NCI-H460 (cell line): ENCODE data around the gene PALD1. TPM values are rescaled to one million over a fixed set of nuclear protein-coding genes. Genes with fewer than 3 reads are reported as not detected.

Experiments used
- DNase-seq: peaks from one replicate; pipeline ENCODE4 v3.0.0-alpha.2; 2016; ENCODE audit warnings: low read depth; ENCODE audit errors: extremely low read depth
- total RNA-seq: library from RNA; depleted of rRNA; stranded (reverse); fragments of >200 nt; shearing (Covaris generic); gene quantifications from 2 replicates; pipeline ENCODE4 v1.2.3, GENCODE V29; 2014

Gene PALD1
- total RNA-seq, 1 experiment from 2014 or later, result 6.6 TPM

DNA sequence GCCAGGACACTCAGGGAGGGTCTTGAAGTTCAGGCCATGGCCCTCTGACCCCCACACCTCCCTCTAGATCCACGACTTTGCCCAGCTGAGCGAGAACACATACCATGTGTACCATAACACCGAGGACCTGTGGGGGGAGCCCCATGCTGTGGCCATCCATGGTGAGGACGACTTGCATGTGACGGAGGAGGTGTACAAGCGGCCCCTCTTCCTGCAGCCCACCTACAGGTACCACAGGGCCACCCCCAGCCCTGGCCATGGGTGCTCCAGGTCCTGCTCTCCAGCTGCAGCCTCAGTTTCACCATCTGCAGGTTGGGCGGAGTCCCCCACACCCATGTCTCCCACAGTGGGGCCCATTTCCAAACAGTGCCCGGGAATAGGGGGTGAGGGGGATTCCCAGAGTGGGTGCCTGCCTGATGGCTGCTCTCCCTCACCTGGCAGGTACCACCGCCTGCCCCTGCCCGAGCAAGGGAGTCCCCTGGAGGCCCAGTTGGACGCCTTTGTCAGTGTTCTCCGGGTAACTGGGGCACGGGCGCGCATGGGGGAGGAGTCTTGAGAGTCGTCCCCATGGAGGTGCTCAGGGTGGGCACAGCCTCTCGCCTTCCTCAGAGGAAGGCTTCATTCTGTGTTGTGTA is 54.1 kb downstream of the PALD1 start:
- no peak for DNase-seq

DNA sequence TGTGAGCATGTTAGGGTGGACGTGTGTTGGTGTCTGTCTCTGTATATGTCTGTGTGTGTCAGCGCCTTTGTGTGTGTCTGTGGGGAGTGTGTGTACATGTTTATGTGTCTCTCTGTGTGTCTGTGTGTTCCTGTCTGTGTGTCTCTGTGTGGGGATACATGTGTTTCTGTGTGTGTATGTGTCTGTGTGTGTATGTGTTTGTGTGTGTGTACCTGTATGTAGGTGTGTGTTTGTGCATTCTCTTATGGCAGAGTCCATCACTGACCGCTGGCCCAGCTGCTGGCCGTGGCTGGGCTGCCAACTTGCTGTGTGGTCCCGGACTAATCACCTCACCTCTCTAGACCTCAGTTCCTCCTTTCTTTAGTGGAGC is 54.6 kb downstream of the PALD1 start:
- DNase-seq, result no peak

DNA sequence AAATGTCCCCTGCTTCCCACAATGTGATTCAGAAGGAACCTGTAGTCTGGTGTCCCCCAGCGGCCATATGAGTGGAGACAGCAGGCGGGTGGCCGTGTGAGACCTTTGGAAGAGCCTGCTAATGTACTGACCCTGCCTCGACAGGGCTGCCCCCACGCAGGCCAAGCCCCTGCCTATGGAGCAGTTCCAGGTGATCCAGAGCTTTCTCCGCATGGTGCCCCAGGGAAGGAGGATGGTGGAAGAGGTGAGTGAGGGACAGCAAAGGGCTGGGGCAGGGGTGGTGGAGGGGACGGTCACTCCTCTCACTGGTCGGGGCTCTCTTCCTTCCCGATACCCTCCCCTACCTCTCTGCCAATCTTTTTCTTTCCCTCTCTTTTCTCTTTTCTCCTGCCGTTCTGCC is 55.7 kb downstream of the PALD1 start:
- DNase-seq, result no peak

DNA sequence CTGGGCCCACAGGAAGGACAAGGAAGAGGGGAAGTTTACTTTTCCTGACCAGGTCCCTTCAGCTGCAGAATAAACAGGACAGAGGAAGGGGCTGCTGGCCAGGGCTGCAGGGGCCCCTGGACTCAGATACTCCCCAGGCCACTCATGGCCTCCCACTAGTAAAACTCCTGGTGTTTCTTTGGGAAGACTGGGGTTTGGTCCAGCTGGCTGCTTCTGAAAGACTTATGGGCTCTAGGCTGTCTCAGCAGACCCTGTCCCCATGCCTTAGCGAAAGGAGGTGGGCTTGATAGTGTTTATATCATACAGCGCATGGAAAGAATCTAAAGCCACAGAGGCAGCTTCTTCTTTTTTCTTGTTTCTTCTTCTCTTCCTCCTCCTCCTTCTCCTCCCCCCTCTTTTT is 56.4 kb downstream of the PALD1 start:
- DNase-seq, result no peak

DNA sequence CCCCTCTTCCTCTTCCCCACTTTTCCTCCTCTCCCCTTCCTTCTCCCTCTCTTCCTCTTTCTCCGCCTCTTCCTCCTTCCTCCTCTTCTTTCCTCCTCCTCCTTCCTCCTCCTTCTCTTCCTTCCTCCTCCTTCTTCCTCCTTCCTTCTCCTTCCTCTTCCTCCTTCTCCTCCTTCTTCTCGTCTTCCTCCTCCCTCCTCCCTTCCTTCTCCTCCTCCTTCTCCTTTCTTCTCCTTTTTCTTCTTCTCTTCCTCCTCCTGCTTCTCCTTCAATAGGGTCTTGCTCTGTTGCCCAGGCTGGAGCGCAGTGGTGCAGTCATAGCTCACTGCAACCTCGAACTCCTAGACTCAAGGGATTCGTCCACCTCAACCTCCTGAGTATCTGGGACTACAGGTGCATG is 56.9 kb downstream of the PALD1 start:
- no peak for DNase-seq

DNA sequence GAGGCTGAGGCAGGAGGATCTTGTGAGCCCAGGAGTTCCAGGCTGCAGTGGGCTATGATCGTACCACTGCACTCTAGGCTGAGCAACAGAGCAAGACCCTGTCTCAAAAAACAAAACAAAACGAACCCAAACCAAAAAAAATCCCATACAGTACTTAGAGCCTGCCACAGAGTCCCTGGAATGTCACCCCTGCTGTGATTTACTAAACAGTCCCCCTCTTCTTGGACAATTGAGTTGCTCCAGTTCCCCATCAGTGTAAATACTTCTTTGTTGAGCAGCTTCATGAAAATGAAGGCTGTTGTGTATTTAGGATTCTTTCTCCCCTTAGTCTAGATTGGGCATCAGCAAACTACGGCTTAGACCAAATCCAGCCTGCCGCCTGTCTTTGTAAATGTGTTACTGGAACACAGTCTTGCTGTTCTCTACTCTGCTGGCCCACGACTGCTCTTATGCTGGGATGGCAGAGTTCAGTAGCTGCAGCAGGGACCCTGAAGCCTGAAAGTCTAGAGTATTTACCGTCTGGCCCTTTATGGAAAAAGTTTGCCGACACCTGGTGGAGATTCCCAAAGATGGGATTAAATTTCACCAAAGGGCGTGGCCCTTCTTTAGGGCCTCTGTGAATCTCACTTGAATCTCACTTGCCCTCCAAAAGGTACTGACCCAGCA is 57.8 kb downstream of the PALD1 start:
- DNase-seq, result no peak

DNA sequence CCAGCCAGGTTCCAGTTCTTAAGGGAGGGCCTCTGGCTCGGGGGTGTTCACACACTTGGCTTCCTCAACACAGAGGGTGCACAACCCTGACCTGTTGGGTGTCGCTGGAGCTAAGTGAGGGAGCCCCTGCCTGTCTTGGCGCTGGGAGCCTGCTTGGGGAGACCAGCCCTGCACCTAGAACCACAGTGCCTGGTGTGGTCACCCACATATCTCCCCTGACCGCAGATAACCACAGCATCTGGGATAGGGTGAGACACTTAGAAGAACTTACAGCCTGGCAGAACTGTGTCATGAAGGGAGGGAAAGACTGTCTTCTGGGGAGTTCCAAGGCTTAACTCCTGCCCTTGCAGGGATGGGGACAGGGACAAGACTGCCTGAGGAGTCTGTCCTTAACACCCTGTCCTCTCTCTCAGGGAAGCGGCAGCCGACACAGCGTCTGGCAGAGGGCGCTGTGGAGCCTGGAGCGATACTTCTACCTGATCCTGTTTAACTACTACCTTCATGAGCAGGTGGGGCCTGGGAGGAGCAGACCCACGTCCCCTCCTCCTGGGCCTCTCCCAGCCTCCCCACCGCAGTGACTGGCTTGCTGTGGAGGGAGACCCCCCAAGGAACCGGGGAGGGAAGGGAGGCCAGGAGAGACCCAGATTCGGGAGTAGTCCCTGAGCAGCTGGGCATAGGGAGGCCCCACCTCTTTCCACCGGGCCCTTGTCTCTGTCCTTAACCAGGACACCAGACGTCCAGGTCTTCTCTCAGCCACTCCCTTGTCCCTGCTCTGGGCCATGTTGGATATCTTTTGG is 59.0 kb downstream of the PALD1 start:
- no peak for DNase-seq

DNA sequence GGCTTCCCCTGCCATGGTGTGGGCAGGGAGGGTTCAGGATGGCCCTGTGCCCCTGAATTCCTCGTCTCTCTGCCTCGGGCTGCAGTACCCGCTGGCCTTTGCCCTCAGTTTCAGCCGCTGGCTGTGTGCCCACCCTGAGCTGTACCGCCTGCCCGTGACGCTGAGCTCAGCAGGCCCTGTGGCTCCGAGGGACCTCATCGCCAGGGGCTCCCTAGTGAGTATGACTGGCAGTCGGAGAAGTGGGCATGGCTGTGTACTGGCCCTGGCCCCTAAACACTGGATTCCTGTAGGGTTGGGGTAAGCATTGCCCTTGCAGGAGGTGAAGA is 59.6 kb downstream of the PALD1 start:
- no peak for DNase-seq

DNA sequence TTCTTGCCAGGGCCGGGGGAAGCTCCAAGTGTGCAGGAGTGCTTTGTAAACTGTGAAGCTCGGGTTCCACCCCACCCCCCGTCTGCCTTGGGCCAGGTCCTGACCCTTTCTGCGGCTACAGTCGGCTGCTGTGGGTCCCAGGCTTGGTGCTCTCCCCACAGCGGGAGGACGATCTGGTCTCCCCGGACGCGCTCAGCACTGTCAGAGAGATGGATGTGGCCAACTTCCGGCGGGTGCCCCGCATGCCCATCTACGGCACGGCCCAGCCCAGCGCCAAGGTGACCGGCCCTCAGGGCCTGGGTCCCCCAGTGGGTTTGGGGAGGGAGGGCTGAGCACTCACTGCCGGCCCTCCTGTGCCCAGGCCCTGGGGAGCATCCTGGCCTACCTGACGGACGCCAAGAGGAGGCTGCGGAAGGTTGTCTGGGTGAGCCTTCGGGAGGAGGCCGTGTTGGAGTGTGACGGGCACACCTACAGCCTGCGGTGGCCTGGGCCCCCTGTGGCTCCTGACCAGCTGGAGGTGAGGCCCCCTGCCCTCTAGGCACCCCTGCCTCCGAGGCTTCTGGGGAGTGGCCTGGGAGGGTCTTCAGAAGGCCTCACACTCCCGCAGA is 60.3 kb downstream of the PALD1 start:
- no peak for DNase-seq

DNA sequence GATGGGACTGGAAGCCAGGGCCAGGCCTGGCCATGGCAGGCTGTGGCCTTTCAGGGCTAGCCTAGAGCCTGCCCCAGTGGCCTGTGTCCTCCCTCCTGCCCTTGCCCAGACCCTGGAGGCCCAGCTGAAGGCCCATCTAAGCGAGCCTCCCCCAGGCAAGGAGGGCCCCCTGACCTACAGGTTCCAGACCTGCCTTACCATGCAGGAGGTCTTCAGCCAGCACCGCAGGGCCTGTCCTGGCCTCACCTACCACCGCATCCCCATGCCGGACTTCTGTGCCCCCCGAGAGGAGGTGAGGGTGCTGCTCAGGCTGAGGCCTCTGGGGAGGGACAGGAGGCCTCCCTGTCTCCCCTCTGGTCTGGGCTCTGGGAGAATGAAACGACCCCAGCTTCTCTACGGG is 60.9 kb downstream of the PALD1 start:
- no peak for DNase-seq

DNA sequence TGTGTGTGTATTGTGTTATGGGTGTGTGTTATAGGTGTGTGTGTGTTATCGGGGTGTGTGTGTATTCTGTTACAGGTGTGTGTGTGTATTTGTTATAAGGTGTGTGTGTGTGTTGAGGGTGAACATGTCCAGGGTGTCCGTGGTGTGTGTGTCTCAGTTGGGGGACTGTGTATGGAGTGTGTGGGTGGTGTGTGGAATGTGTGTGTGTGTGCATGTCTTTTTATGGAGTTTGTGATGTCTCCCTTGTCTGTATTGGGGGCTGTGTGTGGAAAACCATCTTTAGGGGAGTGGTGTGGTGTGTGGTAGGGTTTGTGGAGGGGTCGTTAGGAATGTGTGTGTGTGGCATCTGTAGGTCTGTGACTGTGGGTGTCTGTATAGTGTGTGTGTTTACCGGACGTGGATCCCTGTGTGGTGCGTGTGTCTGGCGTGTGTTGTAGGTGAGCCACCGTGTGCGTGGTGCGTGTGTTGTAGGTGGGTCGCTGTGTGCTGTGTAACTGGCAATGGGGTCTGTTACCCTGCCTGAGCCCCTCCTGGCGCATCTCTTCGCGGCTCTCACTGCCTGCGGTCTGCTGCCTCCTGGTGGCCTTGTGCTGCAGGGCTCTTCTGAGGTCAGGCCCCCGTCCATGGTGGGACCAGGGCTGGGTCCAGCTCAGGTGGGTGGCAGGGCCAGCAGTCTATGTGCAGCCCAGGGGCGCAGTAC is 61.7 kb downstream of the PALD1 start:
- DNase-seq, result no peak

DNA sequence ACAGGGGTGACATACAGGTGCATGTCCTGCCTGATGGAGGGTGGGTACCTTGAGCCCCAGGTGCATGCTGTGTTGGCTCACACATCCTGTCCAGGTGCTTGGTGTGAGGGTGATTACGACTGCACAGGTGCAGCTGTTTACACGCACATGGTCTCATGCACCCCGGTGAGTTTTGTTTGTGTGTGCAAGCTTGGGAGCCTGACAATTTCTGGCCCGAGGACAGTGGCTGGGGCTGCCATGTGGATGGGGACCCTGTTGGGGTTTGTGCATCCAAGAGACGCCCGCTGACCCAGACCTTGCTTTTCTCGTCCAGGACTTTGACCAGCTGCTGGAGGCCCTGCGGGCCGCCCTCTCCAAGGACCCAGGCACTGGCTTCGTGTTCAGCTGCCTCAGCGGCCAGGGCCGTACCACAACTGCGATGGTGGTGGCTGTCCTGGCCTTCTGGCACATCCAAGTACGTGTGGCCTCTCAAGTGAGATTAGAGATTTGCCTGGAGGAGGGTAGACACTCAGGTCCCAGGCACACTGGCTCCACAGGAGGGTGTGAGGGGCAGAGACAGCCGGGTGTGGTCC is 62.3 kb downstream of the PALD1 start:
- DNase-seq, result no peak

DNA sequence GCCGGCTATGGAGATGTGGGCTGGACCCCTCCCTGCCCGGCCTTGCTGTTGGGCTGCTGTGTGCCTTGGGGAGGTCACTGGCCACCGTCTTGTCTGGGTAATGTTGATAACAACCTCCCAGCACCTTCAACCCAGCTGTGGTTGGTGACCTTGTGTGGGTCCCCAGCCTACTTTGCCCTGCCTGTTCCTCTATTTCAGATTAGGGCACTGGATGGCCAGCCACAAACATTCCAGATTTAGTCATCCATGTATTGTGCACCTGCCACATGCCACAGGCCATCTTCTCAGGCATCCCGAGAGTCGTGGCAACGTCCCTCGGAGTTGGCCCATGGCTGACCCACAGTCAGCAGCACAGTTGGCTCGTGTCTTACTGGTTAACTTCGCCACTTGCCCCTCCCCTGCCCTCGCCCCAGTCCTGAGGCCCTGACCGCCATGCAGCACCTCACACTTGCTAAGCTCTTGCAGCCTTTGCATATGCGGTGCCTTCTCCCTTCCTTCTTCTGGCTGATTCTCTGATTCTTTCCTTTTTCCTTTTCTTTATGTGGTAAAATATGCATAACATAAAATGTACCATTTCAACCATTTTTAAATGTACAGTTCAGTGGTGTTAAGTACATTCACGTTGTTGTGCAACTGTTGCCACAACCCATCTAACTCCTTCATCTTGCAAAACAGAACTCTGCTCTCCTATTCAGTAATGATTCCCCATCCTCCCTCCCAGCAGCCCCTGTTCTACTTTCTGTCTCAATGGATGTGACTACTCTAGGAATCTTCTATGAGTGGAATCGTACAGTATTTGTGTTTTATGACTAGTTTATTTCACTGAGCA is 63.4 kb downstream of the PALD1 start:
- no peak for DNase-seq

DNA sequence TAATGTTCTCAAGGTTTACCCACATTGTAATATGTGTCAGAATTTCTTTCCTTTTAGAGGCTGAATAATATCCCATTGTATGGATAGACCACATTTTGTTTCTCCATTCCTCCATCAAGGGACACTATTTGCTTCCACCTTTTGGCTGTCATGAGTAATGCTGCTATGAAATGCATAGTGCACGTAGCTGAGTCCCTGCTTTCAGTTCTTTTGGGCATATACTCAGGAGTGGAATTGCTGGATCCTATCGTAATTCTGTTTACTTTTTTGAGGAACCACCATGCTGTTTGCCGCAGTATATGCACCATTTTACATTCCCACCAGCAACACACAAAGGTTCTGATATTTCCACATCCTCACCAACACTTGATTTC is 64.0 kb downstream of the PALD1 start:
- no peak for DNase-seq

DNA sequence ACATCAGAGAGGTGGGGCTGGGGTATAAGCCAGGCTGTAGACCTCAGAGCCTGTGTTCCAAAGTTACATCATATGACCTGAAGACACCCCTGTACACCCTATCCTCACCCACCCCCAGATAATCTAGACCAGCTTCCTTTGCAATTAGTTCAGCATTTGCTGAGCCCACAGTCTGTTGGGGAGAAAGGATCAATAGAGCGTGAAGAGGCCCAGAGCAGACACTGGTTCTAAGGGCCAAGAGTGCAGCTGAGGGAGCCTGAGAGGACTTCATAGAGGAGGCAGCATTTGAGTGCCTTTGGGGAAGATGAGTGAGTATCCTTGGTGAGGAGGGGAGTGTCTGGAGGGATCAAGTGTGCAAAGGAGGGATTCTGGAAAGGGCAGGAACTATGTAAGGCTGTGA is 65.3 kb downstream of the PALD1 start:
- no peak for DNase-seq

DNA sequence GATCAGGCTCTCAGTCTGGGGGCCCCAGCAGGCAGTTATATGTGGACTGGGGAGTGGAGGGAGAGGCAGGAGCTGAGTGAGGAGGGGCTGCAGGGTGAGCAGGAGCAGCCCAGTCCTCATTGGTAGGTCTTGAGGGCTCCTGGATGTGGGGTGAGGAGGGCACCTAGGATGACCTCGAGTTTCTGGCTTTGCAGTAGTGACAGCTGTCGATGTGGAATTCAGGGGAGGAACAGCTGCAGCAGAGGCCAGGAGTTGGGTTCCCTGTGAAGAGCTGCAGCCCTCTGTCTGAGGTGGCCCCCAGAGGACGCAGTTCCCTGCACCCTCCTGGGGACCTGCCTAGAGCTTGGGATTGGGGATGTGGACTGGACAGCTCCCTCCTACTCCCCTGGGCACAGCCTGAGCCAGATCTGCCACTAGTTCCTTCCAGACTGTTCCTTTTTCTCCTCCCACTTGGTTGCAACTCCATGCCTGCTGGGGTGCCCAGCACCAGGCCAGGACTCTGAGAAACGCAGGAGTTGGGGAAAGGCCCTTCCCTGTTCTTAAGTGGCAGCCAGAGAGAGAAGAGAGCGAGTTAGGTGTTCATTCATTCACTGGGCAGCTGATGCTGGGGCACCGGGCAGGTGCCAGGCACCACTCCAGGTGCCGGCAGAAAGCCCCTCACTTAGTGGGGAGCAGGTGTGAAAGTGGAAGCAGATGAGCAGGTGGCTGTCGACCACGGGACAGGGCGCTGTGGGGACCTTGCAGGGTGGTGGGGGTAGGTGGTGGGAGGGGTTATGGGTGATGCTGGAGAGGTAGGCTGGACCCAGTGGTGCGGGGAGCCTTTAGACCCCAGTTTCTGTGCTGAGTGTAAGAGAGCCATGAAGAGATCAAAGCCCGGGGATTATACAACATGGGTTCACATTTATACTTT is 66.1 kb downstream of the PALD1 start:
- DNase-seq, result no peak

DNA sequence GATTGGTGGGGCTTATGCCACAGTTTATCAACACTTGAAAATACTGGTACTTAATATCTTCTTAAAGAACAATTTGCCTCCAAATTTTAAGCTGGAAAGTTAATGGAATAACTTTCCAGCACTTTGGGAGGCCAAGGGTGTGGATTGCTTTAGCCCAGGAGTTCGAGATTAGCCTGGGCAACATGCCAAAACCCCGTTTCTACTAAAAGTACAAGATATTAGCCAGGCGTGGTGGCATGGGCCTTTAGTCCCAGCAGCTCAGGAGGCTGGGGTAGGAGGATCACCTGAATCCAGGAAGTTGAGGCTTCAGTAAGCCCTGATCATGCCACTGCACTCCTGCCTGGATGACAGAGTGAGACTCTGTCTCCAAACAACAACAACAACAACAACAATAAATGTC is 68.0 kb downstream of the PALD1 start:
- DNase-seq, result no peak

DNA sequence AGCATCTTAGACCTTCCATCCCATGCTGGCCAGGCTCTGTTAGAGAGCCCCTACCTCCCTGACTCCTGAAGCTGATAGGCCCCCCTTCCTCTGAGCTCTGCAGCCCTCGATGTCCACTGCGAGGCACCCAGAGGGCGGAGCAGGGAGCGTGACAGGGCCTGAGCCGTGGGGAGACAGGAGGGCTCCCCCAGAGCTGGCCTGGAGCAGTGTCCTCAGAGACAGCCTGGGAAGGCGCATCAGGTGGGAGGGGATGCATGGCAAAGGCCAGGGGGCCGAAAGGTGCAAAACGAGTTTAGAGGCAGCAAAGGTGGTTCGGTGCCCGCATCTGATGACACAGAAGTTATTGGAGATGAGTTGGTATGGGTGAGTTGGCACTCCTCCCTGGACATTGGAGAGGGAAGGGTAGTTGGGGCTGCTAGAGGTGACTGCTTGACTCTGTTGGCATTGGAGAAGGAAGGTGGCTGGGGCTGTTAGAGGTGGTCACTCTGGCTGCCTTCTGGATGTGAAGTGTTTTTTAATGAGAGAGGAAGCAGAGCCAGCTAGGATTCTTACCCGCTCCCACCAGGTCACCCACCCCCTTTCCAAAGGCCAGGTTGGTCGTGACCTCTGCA is 70.9 kb downstream of the PALD1 start:
- DNase-seq, result no peak
